ENCODE data around the gene LOXL1. TPM values are rescaled to one million over a fixed set of nuclear protein-coding genes. Genes with fewer than 3 reads are reported as not detected.

Gene LOXL1
- polyA plus RNA-seq, 1 donor (not counting 4 experiments of a cell fraction or from before 2014, with no cell fraction given), result 8.8 TPM

- FAIRE-seq, result peak; percentile 82
Measured at GRCh38 chr15:73924171-73924921, 1.9 kb upstream of the LOXL1 start.

GRCh38 chr15:73925848-73926218 lies 429 bp upstream of the LOXL1 start:
- H3K9ac ChIP-seq (ENCODE audit: control insufficient read depth, extremely low read depth, insufficient read depth, low read length), result no peak overlapping the region
- H3K4me2 ChIP-seq (ENCODE audit: control insufficient read depth, extremely low read depth, insufficient read depth, low read depth, low read length), result peak overlapping the region; percentile 69
- DNase-seq (ENCODE audit: low read depth, low spot score) (no peak), FAIRE-seq (no peak)
- dilution Hi-C loops (cut with MboI; ENCODE audit: extremely low pct_ligation_motif_present, low sequenced_read_pairs), result no loop called here
- H4K20me1 ChIP-seq (ENCODE audit: control insufficient read depth, extremely low read depth, insufficient read depth, low read length), result no peaks in the 10 kb centered on the region
- H3K27ac ChIP-seq (ENCODE audit: control insufficient read depth, insufficient read depth, low read length), result no peak overlapping the region
- no peaks in the 10 kb centered on the region for H3K9me1 ChIP-seq (ENCODE audit: control insufficient read depth, extremely low read depth, insufficient read depth, low read length)
- H3K27me3 ChIP-seq (ENCODE audit: control insufficient read depth, extremely low read depth, insufficient read depth, low read length), result no peaks in the 10 kb centered on the region
- peak overlapping the region in 1 of 3 experiments; percentile 41 for H3K4me3 ChIP-seq (ENCODE audit: control insufficient read depth in 2 of 3, extremely low read depth in 1 of 3, insufficient read depth in 2 of 3, low read depth in 1 of 3, low read length in 3 of 3)
- TF ChIP-seq EZH2 (IDR thresholded peaks at IDR 0.05; ENCODE audit: low read length) (no peak), CTCF (optimal IDR thresholded peaks at IDR 0.05 in 1 of 3, IDR thresholded peaks at IDR 0.05 in 1 of 3, conservative IDR thresholded peaks at IDR 0.05 in 1 of 3; ENCODE audit: extremely low read depth in 1 of 3, insufficient read depth in 2 of 3, low read length in 3 of 3) (no peak)
- peaks cover 33% of the 10 kb centered on the region for H3K4me1 ChIP-seq (ENCODE audit: control insufficient read depth, extremely low read depth, insufficient read depth, low read length)
- H3K9me3 ChIP-seq (ENCODE audit: control insufficient read depth, low read depth, low read length), result no peaks in the 10 kb centered on the region
- peak overlapping the region; percentile 10 for H2AFZ ChIP-seq (ENCODE audit: control insufficient read depth, low read length)
- H3K79me2 ChIP-seq (ENCODE audit: control insufficient read depth, insufficient read depth, low read length), result no peaks in the 10 kb centered on the region
- H3K36me3 ChIP-seq (ENCODE audit: control insufficient read depth in 2 of 2, extremely low read depth in 1 of 2, insufficient read depth in 2 of 2, low read length in 2 of 2), result no peaks in the 10 kb centered on the region

More at GRCh38 chr15:73924171-73924921, 1.9 kb upstream of the LOXL1 start:
- H3K36me3 ChIP-seq (ENCODE audit: control insufficient read depth in 2 of 2, extremely low read depth in 1 of 2, insufficient read depth in 2 of 2, low read length in 2 of 2), result no peaks in the 10 kb centered on the region
- peak overlapping the region; percentile 84 for H2AFZ ChIP-seq (ENCODE audit: control insufficient read depth, low read length)
- H4K20me1 ChIP-seq (ENCODE audit: control insufficient read depth, extremely low read depth, insufficient read depth, low read length), result no peaks in the 10 kb centered on the region
- no peak overlapping the region for H3K4me3 ChIP-seq (ENCODE audit: control insufficient read depth in 2 of 3, extremely low read depth in 1 of 3, insufficient read depth in 2 of 3, low read depth in 1 of 3, low read length in 3 of 3)
- TF ChIP-seq EZH2 (IDR thresholded peaks at IDR 0.05; ENCODE audit: low read length) (no peak), CTCF (optimal IDR thresholded peaks at IDR 0.05 in 1 of 3, IDR thresholded peaks at IDR 0.05 in 1 of 3, conservative IDR thresholded peaks at IDR 0.05 in 1 of 3; ENCODE audit: extremely low read depth in 1 of 3, insufficient read depth in 2 of 3, low read length in 3 of 3) (no peak)
- peaks cover 33% of the 10 kb centered on the region for H3K4me1 ChIP-seq (ENCODE audit: control insufficient read depth, extremely low read depth, insufficient read depth, low read length)
- no peaks in the 10 kb centered on the region for H3K79me2 ChIP-seq (ENCODE audit: control insufficient read depth, insufficient read depth, low read length)
- peak overlapping the region; percentile 31 for H3K4me2 ChIP-seq (ENCODE audit: control insufficient read depth, extremely low read depth, insufficient read depth, low read depth, low read length)
- H3K9me1 ChIP-seq (ENCODE audit: control insufficient read depth, extremely low read depth, insufficient read depth, low read length), result no peaks in the 10 kb centered on the region
- H3K9ac ChIP-seq (ENCODE audit: control insufficient read depth, extremely low read depth, insufficient read depth, low read length), result no peak overlapping the region
- H3K27me3 ChIP-seq (ENCODE audit: control insufficient read depth, extremely low read depth, insufficient read depth, low read length), result no peaks in the 10 kb centered on the region
- H3K9me3 ChIP-seq (ENCODE audit: control insufficient read depth, low read depth, low read length), result no peaks in the 10 kb centered on the region
- DNase-seq (ENCODE audit: low read depth, low spot score), result no peak
- dilution Hi-C loops (cut with MboI; ENCODE audit: extremely low pct_ligation_motif_present, low sequenced_read_pairs), result no loop called here
- H3K27ac ChIP-seq (ENCODE audit: control insufficient read depth, insufficient read depth, low read length), result peak overlapping the region; percentile 30

Data from keratinocyte (primary cell).